ENCODE data around the gene TPCN2. TPM values are rescaled to one million over a fixed set of nuclear protein-coding genes. Genes with fewer than 3 reads are reported as not detected.
A peak's percentile ranks its signal among the peaks of the same experiment; 100 is the strongest.

Gene TPCN2
- total RNA-seq, 4 donors from 2014 or later: 12.7 to 16.9 (median 14.2) TPM

GRCh38 chr11:69044111-69045013, 4.4 kb upstream of the TPCN2 start:
- peak in 1 of 2 donors; percentile 53 for DNase-seq (ENCODE audit: low spot score in 2 of 2)
- no peak overlapping the region for H3K4me3 ChIP-seq (ENCODE audit: low read depth, poor library complexity, severe bottlenecking)
- 12 to 23% methylated on average over 15 of the region's 15 CpGs for WGBS, 2 donors
- TF ChIP-seq CTCF (IDR thresholded peaks at IDR 0.05): no peak
- no peak for TF ChIP-seq POLR2A (IDR thresholded peaks at IDR 0.05)
- intact Hi-C loops (cut with DNase I; ENCODE audit: low total_unique reads): no loop called here

GRCh38 chr11:69048031-69048693, 570 bp upstream of the TPCN2 start:
- intact Hi-C loops (cut with DNase I; ENCODE audit: low total_unique reads): no loop called here
- no peak for TF ChIP-seq CTCF (IDR thresholded peaks at IDR 0.05)
- no peak for TF ChIP-seq POLR2A (IDR thresholded peaks at IDR 0.05)
- no peak overlapping the region for H3K4me3 ChIP-seq (ENCODE audit: low read depth, poor library complexity, severe bottlenecking)
- DNase-seq (ENCODE audit: low spot score in 2 of 2): no peak
- 35 to 45% methylated on average over 11 of the region's 11 CpGs for WGBS, 2 donors

GRCh38 chr11:69049490-69049867, 747 bp downstream of the TPCN2 start:
- 4 to 7% methylated on average over 15 of the region's 15 CpGs for WGBS, 2 donors
- H3K4me3 ChIP-seq (ENCODE audit: low read depth, poor library complexity, severe bottlenecking): peak overlapping the region; percentile 81
- intact Hi-C loops (cut with DNase I; ENCODE audit: low total_unique reads): no loop called here
- DNase-seq (ENCODE audit: low spot score in 2 of 2): no peak
- no peak for TF ChIP-seq CTCF (IDR thresholded peaks at IDR 0.05)
- no peak for TF ChIP-seq POLR2A (IDR thresholded peaks at IDR 0.05)

GRCh38 chr11:69050592-69051380, 2.1 kb downstream of the TPCN2 start:
- no peak overlapping the region for H3K4me3 ChIP-seq (ENCODE audit: low read depth, poor library complexity, severe bottlenecking)
- WGBS, 2 donors: 77 to 83% methylated on average over 18 of the region's 18 CpGs
- TF ChIP-seq CTCF (IDR thresholded peaks at IDR 0.05) (no peak), POLR2A (IDR thresholded peaks at IDR 0.05) (no peak)

GRCh38 chr11:69051381-69052342, 2.9 kb downstream of the TPCN2 start:
- H3K4me3 ChIP-seq (ENCODE audit: low read depth, poor library complexity, severe bottlenecking): no peak overlapping the region
- DNase-seq (ENCODE audit: low spot score in 2 of 2): no peak
- 73 to 85% methylated on average over 20 of the region's 20 CpGs for WGBS, 2 donors
- intact Hi-C loops (cut with DNase I; ENCODE audit: low total_unique reads): no loop called here
- TF ChIP-seq POLR2A (IDR thresholded peaks at IDR 0.05) (no peak), CTCF (IDR thresholded peaks at IDR 0.05) (no peak)

More at GRCh38 chr11:69050592-69051380, 2.1 kb downstream of the TPCN2 start:
- intact Hi-C loops (cut with DNase I; ENCODE audit: low total_unique reads): no loop called here
- no peak for DNase-seq (ENCODE audit: low spot score in 2 of 2)
